ENCODE measurements around the gene TJP3.

Gene TJP3

DNA sequence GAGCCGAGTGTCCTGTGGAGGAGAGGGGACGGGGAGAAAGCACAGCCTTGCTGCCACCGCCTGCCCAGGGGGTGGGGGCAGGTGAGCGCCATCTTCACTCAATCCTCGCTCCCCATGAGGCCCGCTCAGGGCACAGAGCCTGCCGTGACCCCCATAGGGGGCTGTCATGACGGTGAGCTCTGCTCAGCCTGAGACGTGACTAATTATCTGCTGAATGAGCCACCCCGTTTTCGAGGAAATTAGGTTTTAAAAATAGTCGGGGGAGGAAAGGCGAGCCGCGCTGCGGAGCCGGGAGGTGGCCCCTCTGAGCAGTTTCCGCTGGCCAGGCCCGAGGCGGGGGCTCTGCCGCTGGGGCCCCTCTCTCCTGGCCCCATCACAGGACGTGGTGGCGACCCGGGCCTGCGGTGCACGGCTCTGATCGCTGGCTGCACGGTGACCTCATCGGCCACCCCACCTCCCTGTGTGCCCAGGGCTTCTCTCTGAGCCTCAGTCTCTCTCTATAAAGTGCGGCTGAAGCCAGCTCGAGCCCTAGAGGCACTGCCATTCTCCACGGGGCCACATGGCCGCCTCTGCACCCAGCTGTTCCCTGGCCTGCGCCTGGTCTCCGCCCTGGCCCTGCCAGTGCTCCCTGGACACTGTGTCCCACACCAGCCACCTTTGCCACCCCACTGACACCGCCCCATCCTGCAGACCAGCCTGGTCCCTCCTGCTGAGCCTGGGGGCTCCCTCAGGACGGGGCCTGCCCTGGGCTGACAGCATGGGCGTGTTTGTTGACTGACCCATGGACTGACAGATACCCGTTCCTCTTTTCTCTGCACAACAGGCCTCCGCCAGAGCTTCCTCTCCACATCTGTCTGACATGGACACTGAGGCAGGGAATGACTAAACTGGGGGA, 36.3 kb upstream of the TJP3 start:
- H3K27ac ChIP-seq: no peak overlapping the region
- ChIA-PET CTCF (interaction anchor here (0.6 kb wide), 1 partner anchor 47 kb away, joined by 4 read pairs; no protein-coding TSS in a partner anchor), POLR2A (ENCODE audit: low non-redundant PET) (no interaction called here)
- TF ChIP-seq CTCF (conservative IDR thresholded peaks at IDR 0.05; ENCODE audit: low read depth): no peak
- DNase-seq (ENCODE audit: low spot score): no peak

- ChIA-PET POLR2A (ENCODE audit: low non-redundant PET) (no interaction called here), CTCF (no interaction called here)
- TF ChIP-seq CTCF (conservative IDR thresholded peaks at IDR 0.05; ENCODE audit: low read depth): no peak
- no peak overlapping the region for H3K27ac ChIP-seq
- no peak for DNase-seq (ENCODE audit: low spot score)
Measured at GRCh38 chr19:3672575-3672948, 35.6 kb upstream of the TJP3 start.

GRCh38 chr19:3672993-3673392, 35.2 kb upstream of the TJP3 start:
- no peak overlapping the region for H3K27ac ChIP-seq
- no peak for DNase-seq (ENCODE audit: low spot score)
- TF ChIP-seq CTCF (conservative IDR thresholded peaks at IDR 0.05; ENCODE audit: low read depth): no peak
- CTCF ChIA-PET: no interaction called here
- POLR2A ChIA-PET (ENCODE audit: low non-redundant PET): no interaction called here

DNA sequence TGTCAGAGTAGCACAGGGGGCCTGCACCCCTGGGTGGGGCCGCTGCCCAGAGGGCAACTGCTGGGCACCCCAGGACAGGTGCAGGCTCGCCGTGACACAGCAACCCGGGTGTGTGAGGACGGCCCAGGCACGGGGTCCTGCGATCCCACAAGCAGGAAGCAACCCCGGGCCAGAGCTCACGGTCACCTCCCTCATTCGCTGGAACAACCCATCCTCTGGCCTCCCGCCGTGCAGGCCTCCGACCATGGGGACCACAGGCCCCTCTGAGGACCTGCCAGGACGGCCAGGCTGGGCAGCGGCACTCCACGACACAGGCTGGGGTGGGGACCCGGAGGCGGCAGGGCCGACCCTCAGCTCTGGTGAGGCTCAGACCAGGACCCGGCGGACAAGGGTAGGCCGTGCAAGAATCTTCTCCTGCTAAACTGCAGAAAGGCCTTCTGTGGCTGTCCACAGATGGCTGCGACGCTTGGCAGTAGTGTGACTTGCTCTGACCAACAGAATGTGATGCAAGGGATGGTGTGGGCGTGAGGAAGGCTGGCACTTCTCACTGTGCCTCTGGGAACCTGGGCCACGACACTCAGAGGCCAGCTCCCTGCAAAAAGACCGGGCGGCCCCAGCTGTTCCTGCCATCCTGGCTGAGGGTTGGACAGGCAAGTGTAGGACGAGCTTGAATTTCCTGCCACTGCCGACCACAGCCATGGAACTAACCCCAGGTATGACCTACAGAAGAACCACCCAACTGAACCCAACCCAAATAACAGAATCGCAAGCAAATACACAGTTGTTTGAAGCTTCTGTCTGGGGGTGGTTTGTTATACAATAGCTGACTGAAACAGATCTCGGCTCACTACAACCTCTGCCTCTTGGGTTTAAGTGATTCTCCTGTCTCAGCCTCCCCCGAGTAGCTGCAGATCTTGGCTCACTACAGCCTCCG, 34.4 kb upstream of the TJP3 start:
- ChIA-PET POLR2A (ENCODE audit: low non-redundant PET) (no interaction called here), CTCF (interaction anchor here (0.5 kb wide), 1 partner anchor 34 kb away, joined by 8 read pairs; no protein-coding TSS in a partner anchor)
- no peak overlapping the region for H3K27ac ChIP-seq
- TF ChIP-seq CTCF (conservative IDR thresholded peaks at IDR 0.05; ENCODE audit: low read depth): no peak
- DNase-seq (ENCODE audit: low spot score): no peak

DNA sequence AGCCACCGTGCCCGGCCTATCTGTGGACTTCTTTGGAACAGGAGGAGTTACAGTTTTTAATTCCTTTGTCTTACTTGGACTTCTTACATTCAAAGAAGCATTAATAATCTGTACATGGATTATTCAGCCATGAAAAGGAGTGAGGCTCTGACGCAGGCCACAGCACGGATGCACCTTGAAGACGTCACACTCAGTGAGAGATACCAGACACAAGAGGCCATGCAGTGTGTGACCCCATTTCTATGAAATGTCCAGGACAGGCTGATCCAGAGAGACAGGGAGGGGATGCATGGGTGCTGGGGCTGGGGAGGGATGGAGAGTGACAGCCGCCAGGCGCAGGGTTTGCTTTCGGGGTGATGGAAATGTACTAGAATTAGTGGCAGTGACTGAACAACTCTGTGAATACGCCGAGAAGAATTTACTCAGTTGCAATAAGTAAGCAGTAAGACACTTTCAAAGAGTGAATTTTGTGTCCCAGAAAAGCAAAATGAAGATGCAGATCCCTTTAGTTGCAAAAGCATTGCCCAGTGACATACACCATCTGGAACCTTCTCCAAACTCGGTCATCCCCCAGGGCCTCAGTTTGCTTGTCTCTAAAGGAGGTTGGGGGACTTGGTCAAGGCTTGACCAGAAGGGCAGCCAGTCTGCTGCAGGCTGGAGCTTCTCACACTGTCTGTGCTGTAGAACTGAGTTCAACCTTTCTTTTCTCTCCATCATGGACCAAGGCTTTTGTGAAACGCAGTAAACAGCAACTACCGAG, 33.2 kb upstream of the TJP3 start:
- TF ChIP-seq CTCF (conservative IDR thresholded peaks at IDR 0.05; ENCODE audit: low read depth): no peak
- H3K27ac ChIP-seq: no peak overlapping the region
- POLR2A ChIA-PET (ENCODE audit: low non-redundant PET): no interaction called here
- DNase-seq (ENCODE audit: low spot score): no peak
- CTCF ChIA-PET: no interaction called here

DNA sequence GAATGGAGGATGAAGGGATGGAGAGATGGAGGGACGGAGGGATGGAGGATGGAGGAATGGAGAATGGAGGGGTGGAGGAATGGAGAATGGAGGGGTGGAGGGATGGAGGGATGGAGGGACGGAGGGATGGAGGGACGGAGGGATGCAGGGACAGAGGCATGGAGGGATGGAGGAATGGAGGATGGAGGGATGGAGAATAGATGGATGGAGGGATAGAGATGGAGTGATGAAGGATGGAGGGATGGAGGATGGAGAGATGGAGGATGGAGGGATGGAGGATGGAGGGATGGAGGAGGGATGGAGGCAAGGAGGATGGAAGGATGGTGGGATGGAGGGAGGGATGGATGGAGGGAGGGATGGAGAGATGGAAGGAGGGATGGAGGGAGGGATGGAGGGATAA, 30.0 kb upstream of the TJP3 start:
- H3K27ac ChIP-seq: no peak overlapping the region
- no peak for DNase-seq (ENCODE audit: low spot score)
- ChIA-PET CTCF (no interaction called here), POLR2A (ENCODE audit: low non-redundant PET) (no interaction called here)
- TF ChIP-seq CTCF (conservative IDR thresholded peaks at IDR 0.05; ENCODE audit: low read depth): no peak
